B cell (primary cell): ENCODE results near the gene MAGEB3. TPM values are rescaled to one million over a fixed set of nuclear protein-coding genes. Genes with fewer than 3 reads are reported as not detected.

ENCODE experiments used
- ATAC-seq: fragments of 200-7000 bp; cut with Tn5 transposase; one replicate; pipeline ENCODE4 v1.10.0; 2021; ENCODE audit warnings: low read depth, mild to moderate bottlenecking, moderate number of reproducible peaks, moderate library complexity
- CTCF ChIA-PET: fragments of 350-600 bp; sonication (Branson Sonifier 250); formaldehyde crosslinking; loops from one replicate; lab custom pipeline; 2021; ENCODE audit warnings: antibody characterized with exemption, inconsistent platforms; lab: Charles Lee
- POLR2A ChIA-PET: fragments of 350-600 bp; sonication (Branson Sonifier 250); formaldehyde crosslinking; loops from one replicate; lab custom pipeline; 2021; ENCODE audit warnings: antibody characterized with exemption; lab: Charles Lee
- DNase-seq: peaks from one replicate; pipeline ENCODE4 v3.0.0; 2013
- H2AFZ ChIP-seq: 2 replicates; pipeline ENCODE4 v1.6.1; 2012; ENCODE audit warnings: mild to moderate bottlenecking, low read depth, low read length; ENCODE audit not compliant: insufficient read depth, poor library complexity, severe bottlenecking
- H3K27ac ChIP-seq, 2 donors: 1 replicate in 1 of 2; 2 replicates in 1 of 2; pipeline ENCODE4 v1.5.1; 2012 to 2013; ENCODE audit warnings: low read length in 2 of 2, mild to moderate bottlenecking in 2 of 2, moderate library complexity in 1 of 2
- H3K27me3 ChIP-seq, 4 experiments: fragments of 200-600 bp in 1 of 4; sonication (generic) in 1 of 4; replicated peaks in 1 of 4; 1 replicate in 2 of 4; 2 replicates in 2 of 4; pipeline versions ENCODE4 v1.6.1 to v1.7.0; 2013 to 2016; ENCODE audit warnings: low read length in 3 of 4, mild to moderate bottlenecking in 2 of 4, mixed read lengths in 1 of 4, moderate library complexity in 1 of 4; ENCODE audit not compliant: insufficient read depth in 4 of 4, control insufficient read depth in 3 of 4; ENCODE audit errors: control extremely low read depth in 1 of 4
- H3K36me3 ChIP-seq, 2 experiments: replicated peaks in 1 of 2; 1 replicate in 1 of 2; 2 replicates in 1 of 2; pipeline versions ENCODE4 v1.6.1 to v1.7.1; 2013; ENCODE audit warnings: low read length in 1 of 2; ENCODE audit not compliant: insufficient read depth in 2 of 2, control insufficient read depth in 1 of 2; ENCODE audit errors: control extremely low read depth in 1 of 2, extremely low read depth in 1 of 2
- H3K4me1 ChIP-seq, 2 donors: fragments of 200-600 bp in 1 of 2; sonication (generic) in 1 of 2; 1 replicate in 1 of 2; 2 replicates in 1 of 2; pipeline versions ENCODE4 v1.5.1 to v1.6.1; 2013 to 2017; ENCODE audit warnings: low read length in 2 of 2; ENCODE audit not compliant: control insufficient read depth in 2 of 2, insufficient read depth in 2 of 2
- H3K4me2 ChIP-seq: replicated peaks from 2 replicates; pipeline ENCODE3; 2012; ENCODE audit warnings: mild to moderate bottlenecking, low read depth, low read length; ENCODE audit not compliant: poor library complexity, severe bottlenecking
- H3K4me3 ChIP-seq, 5 experiments: fragments of 200-600 bp in 1 of 5; sonication (generic) in 1 of 5; 1 replicate in 3 of 5; 2 replicates in 2 of 5; pipeline versions ENCODE4 v1.5.1 to v1.7.0; 2011 to 2016; ENCODE audit warnings: low read length in 4 of 5, mild to moderate bottlenecking in 4 of 5, low read depth in 2 of 5, control low read depth in 1 of 5, moderate library complexity in 1 of 5; ENCODE audit not compliant: insufficient read depth in 1 of 5; ENCODE audit errors: control extremely low read depth in 1 of 5, extremely low read depth in 1 of 5
- H3K79me2 ChIP-seq: fragments of 200-600 bp; sonication (generic); one replicate; pipeline ENCODE4 v1.6.0; 2016; ENCODE audit warnings: low read length; ENCODE audit not compliant: control insufficient read depth, insufficient read depth
- H3K9ac ChIP-seq: fragments of 200-600 bp; sonication (generic); 2 replicates; pipeline ENCODE4 v1.6.1; 2017; ENCODE audit warnings: mild to moderate bottlenecking, low read length, moderate library complexity
- H3K9me3 ChIP-seq, 3 donors: one replicate each; pipeline versions ENCODE4 v1.6.1 to v1.7.1; 2013; ENCODE audit warnings: low read length in 2 of 3; ENCODE audit not compliant: control insufficient read depth in 2 of 3, insufficient read depth in 1 of 3; ENCODE audit errors: control extremely low read depth in 1 of 3
- H4K20me1 ChIP-seq: 2 replicates; pipeline ENCODE4 v1.6.0; 2012; ENCODE audit warnings: mild to moderate bottlenecking, low read length; ENCODE audit not compliant: insufficient read depth, control insufficient read depth, poor library complexity, severe bottlenecking
- H3K27ac Mint-ChIP-seq: one replicate; pipeline ENCODE4 v1.8.0; 2021; ENCODE audit warnings: mixed read lengths
- H3K27me3 Mint-ChIP-seq: one replicate; pipeline ENCODE4 v1.8.0; 2021; ENCODE audit warnings: mixed read lengths
- H3K4me1 Mint-ChIP-seq: one replicate; pipeline ENCODE4 v1.8.0; 2021; ENCODE audit warnings: mixed read lengths
- H3K4me3 Mint-ChIP-seq: one replicate; pipeline ENCODE4 v1.8.0; 2021; ENCODE audit warnings: mixed read lengths
- H3K9me3 Mint-ChIP-seq: one replicate; pipeline ENCODE4 v1.8.0; 2022; ENCODE audit warnings: mixed read lengths; ENCODE audit not compliant: insufficient read depth
- CTCF ChIP-seq: fragments of 200-600 bp; IDR thresholded peaks from one replicate; pipeline ENCODE4 v1.8.0; 2022; ENCODE audit warnings: antibody characterized with exemption, mild to moderate bottlenecking
- EZH2 ChIP-seq: IDR thresholded peaks from 2 replicates; pipeline ENCODE4 v1.6.1; 2012; ENCODE audit warnings: borderline replicate concordance, low read depth, mild to moderate bottlenecking, moderate library complexity, low read length; ENCODE audit not compliant: insufficient read depth, poor library complexity, severe bottlenecking
- WGBS: methylation state at CpG from one replicate; pipeline ENCODE4 v1.1.5; 2013; ENCODE audit warnings: missing lambda C conversion rate; ENCODE audit not compliant: insufficient coverage; 5-methylcytosine and 5-hydroxymethylcytosine counted together
- intact Hi-C: fragments of 100-400 bp; cut with micrococcal nuclease; formaldehyde crosslinking; loops from one replicate; pipeline ENCODE4 v1.10.0; 2022
- polyA plus RNA-seq: library from polyadenylated mRNA; depleted of rRNA; stranded (reverse); fragments of >200 nt; gene quantifications from 2 replicates; pipeline ENCODE4 v1.2.3, GENCODE V29; 2012
- total RNA-seq, 2 donors: library from RNA; stranded (reverse); fragments of 120-200 nt in 1 of 2; gene quantifications; 1 replicate in 1 of 2; 2 replicates in 1 of 2; pipeline versions ENCODE4 v1.2.3 to v1.2.4, GENCODE V29; 2013 to 2022

MAGEB3 gene
- total and polyA plus RNA-seq, 2 donors (not counting 1 experiment from before 2014, with no cell fraction given) = not detected

- no peaks in the 10 kb centered on the region for H3K36me3 ChIP-seq
- Mint-ChIP-seq H3K4me1 (peaks cover 1% of the 10 kb centered on the region), H3K4me3 (no peak overlapping the region), H3K27ac (no peak overlapping the region), H3K9me3 (no peaks in the 10 kb centered on the region), H3K27me3 (peaks cover 4% of the 10 kb centered on the region)
- no peaks in the 10 kb centered on the region for H4K20me1 ChIP-seq
- H3K27me3 ChIP-seq = no peaks in the 10 kb centered on the region
- ATAC-seq (no peak), DNase-seq (no peak)
- CTCF ChIA-PET = no interaction called here
- no peaks in the 10 kb centered on the region for H3K79me2 ChIP-seq
- no peak overlapping the region for H2AFZ ChIP-seq
- TF ChIP-seq CTCF (no peak), EZH2 (no peak)
- no peak overlapping the region for H3K27ac ChIP-seq
- POLR2A ChIA-PET = no interaction called here
- intact Hi-C loops = no loop called here
- no peak overlapping the region for H3K9ac ChIP-seq
- WGBS = no CpG with 5 or more reads among the region's 1 CpG
- H3K4me1 ChIP-seq = no peaks in the 10 kb centered on the region
- H3K9me3 ChIP-seq = no peaks in the 10 kb centered on the region
- H3K4me3 ChIP-seq = no peak overlapping the region
- no peak overlapping the region for H3K4me2 ChIP-seq
Observed at GRCh38 chrX:30275498-30275897, 45.0 kb downstream of the MAGEB3 start.

GRCh38 chrX:30278365-30278764, 47.9 kb downstream of the MAGEB3 start:
- CTCF ChIA-PET = no interaction called here

More at GRCh38 chrX:30278365-30278764, 47.9 kb downstream of the MAGEB3 start:
- ATAC-seq (no peak), DNase-seq (no peak)
- no peaks in the 10 kb centered on the region for H3K4me1 ChIP-seq
- WGBS = no CpG with 5 or more reads among the region's 1 CpG
- no peak for TF ChIP-seq CTCF
- no peak for TF ChIP-seq EZH2
- Mint-ChIP-seq H3K4me1 (no peaks in the 10 kb centered on the region), H3K27ac (no peak overlapping the region), H3K27me3 (no peaks in the 10 kb centered on the region), H3K9me3 (no peaks in the 10 kb centered on the region), H3K4me3 (no peak overlapping the region)
- H3K36me3 ChIP-seq = no peaks in the 10 kb centered on the region
- H3K4me3 ChIP-seq = no peak overlapping the region
- intact Hi-C loops = no loop called here
- H3K79me2 ChIP-seq = no peaks in the 10 kb centered on the region
- H3K9ac ChIP-seq = no peak overlapping the region
- POLR2A ChIA-PET = no interaction called here
- no peaks in the 10 kb centered on the region for H4K20me1 ChIP-seq
- H3K27me3 ChIP-seq = no peaks in the 10 kb centered on the region
- H3K4me2 ChIP-seq = no peak overlapping the region
- H3K27ac ChIP-seq = no peak overlapping the region
- H2AFZ ChIP-seq = no peak overlapping the region
- no peaks in the 10 kb centered on the region for H3K9me3 ChIP-seq
